GM12878 (cell line): ENCODE measurements around the gene CDCP1. TPM values are rescaled to one million over a fixed set of nuclear protein-coding genes. Genes with fewer than 3 reads are reported as not detected.

Source experiments
- ATAC-seq: fragments of 200-7000 bp; cut with Tn5 transposase; 3 replicates; pipeline ENCODE4 v1.9.1; 2020; ENCODE audit warnings: mild to moderate bottlenecking, moderate library complexity
- BruUV-seq: library from RNA; stranded (reverse); fragments of 400-500 nt; replicated peaks from 2 replicates; lab custom pipeline; 2021; lab: Mats Ljungman, UMichigan
- CTCF ChIA-PET: fragments of 300-600 bp; sonication (Branson Sonifier 250); formaldehyde crosslinking; extraction: SDS; loops from one replicate; lab custom pipeline; 2021; ENCODE audit warnings: inconsistent platforms; lab: Yijun Ruan, JAX
- POLR2A ChIA-PET: fragments of 350-600 bp; formaldehyde crosslinking; extraction: SDS; loops from one replicate; lab custom pipeline; 2021; ENCODE audit warnings: inconsistent platforms; lab: Charles Lee
- RAD21 ChIA-PET: fragments of 300-600 bp; sonication (Branson Sonifier 250); formaldehyde crosslinking; loops from one replicate; lab custom pipeline; 2023; ENCODE audit warnings: antibody characterized with exemption; ENCODE audit not compliant: unreplicated experiment; lab: Charles Lee
- SMC1A ChIA-PET: fragments of 300-600 bp; sonication (Branson Sonifier 250); formaldehyde crosslinking; loops from one replicate; lab custom pipeline; 2023; ENCODE audit not compliant: unreplicated experiment, uncharacterized antibody; lab: Charles Lee
- DNase-seq: peaks from one replicate; pipeline ENCODE4 v3.0.0-alpha.2; 2011; ENCODE audit warnings: low read depth, low spot score
- FAIRE-seq: peaks from 3 replicates; lab custom pipeline; 2011; peaks lifted over from hg19 to GRCh38; lab: Jason Lieb, UNC
- H2AFZ ChIP-seq: 2 replicates; pipeline ENCODE4 v1.6.0; 2011; ENCODE audit warnings: low read depth, low read length, control low read depth; ENCODE audit not compliant: control insufficient read depth
- H3K27ac ChIP-seq: 2 replicates; pipeline ENCODE4 v1.5.1; 2011; ENCODE audit warnings: control low read depth; ENCODE audit not compliant: control insufficient read depth, insufficient read depth
- H3K27me3 ChIP-seq, 2 experiments: replicated peaks in 1 of 2; 2 replicates each; pipeline versions ENCODE4 v1.6.0 to v1.6.1; 2011; ENCODE audit warnings: low read length in 1 of 2; ENCODE audit not compliant: control insufficient read depth in 2 of 2, insufficient read depth in 2 of 2
- H3K36me3 ChIP-seq, 2 experiments: 2 replicates each; pipeline ENCODE4 v1.5.1; 2011; ENCODE audit warnings: low read length in 1 of 2; ENCODE audit not compliant: control insufficient read depth in 2 of 2, insufficient read depth in 2 of 2
- H3K4me1 ChIP-seq: 2 replicates; pipeline ENCODE4 v1.6.1; 2011; ENCODE audit warnings: mild to moderate bottlenecking, low read length, moderate library complexity, mixed read lengths; ENCODE audit not compliant: control insufficient read depth, insufficient read depth
- H3K4me2 ChIP-seq: 2 replicates; pipeline ENCODE4 v1.6.0; 2011; ENCODE audit warnings: control low read depth; ENCODE audit not compliant: control insufficient read depth, insufficient read depth
- H3K4me3 ChIP-seq: fragments of 200-600 bp; sonication (generic); 2 replicates; pipeline ENCODE4 v1.5.1; 2016
- H3K79me2 ChIP-seq: 2 replicates; pipeline ENCODE4 v1.6.0; 2011; ENCODE audit warnings: low read length; ENCODE audit not compliant: control insufficient read depth, insufficient read depth
- H3K9ac ChIP-seq: 2 replicates; pipeline ENCODE4 v1.8.0; 2011; ENCODE audit warnings: low read length, control low read depth, mixed read lengths; ENCODE audit not compliant: control insufficient read depth, insufficient read depth
- H3K9me3 ChIP-seq: replicated peaks from 3 replicates; pipeline ENCODE4 v1.5.1; 2011; ENCODE audit warnings: mild to moderate bottlenecking, low read length; ENCODE audit not compliant: control insufficient read depth, insufficient read depth
- H4K20me1 ChIP-seq: 2 replicates; pipeline ENCODE4 v1.6.0; 2011; ENCODE audit not compliant: control insufficient read depth, insufficient read depth
- KAT2A ChIP-seq: conservative IDR thresholded peaks from 2 replicates; pipeline ENCODE4 v1.6.1; 2011; ENCODE audit warnings: low read depth, low read length; ENCODE audit not compliant: control insufficient read depth
- MYB ChIP-seq: fragments of 150-350 bp; IDR thresholded peaks from 2 replicates; pipeline ENCODE4 v1.6.1; 2014; ENCODE audit warnings: mild to moderate bottlenecking, low read depth, low read length, borderline replicate concordance
- SMAD1 ChIP-seq: fragments of 450-650 bp; IDR thresholded peaks from 2 replicates; pipeline ENCODE4 v1.6.1; 2018; ENCODE audit warnings: mild to moderate bottlenecking, low read depth; ENCODE audit not compliant: partially characterized antibody
- SMAD5 ChIP-seq: IDR thresholded peaks from 2 replicates; pipeline ENCODE4 v1.6.1; 2016; ENCODE audit warnings: antibody characterized with exemption, low read depth
- SMARCA5 ChIP-seq: fragments of 450-650 bp; IDR thresholded peaks from 2 replicates; pipeline ENCODE4 v1.6.1; 2017; ENCODE audit warnings: mild to moderate bottlenecking
- YY1 ChIP-seq: IDR thresholded peaks from 2 replicates; pipeline ENCODE4 v1.6.1; 2011; ENCODE audit warnings: low read depth, mild to moderate bottlenecking, low read length
- ZNF384 ChIP-seq: IDR thresholded peaks from 2 replicates; pipeline ENCODE4 v1.6.1; 2012; ENCODE audit warnings: low read depth, mild to moderate bottlenecking, low read length, improper control_type of control experiment, borderline replicate concordance
- WGBS: methylation state at CpG from one replicate; pipeline ENCODE4 v1.1.6; 2016; ENCODE audit warnings: low lambda C conversion rate; ENCODE audit not compliant: insufficient replicate concordance, insufficient coverage; ENCODE audit errors: missing lambda C conversion rate; 5-methylcytosine and 5-hydroxymethylcytosine counted together
- in situ Hi-C: fragments of 300-500 bp; cut with MboI; formaldehyde crosslinking; loops from 9 replicates; pipeline ENCODE4 v1.14.3; 2018; ENCODE audit warnings: mixed read lengths
- intact Hi-C: fragments of 100-400 bp; cut with micrococcal nuclease; formaldehyde crosslinking; loops from one replicate; pipeline ENCODE4 v1.14.2; 2022; ENCODE audit not compliant: unreplicated experiment
- polyA plus RNA-seq, 11 experiments: library from polyadenylated mRNA; depleted of rRNA in 4 of 11; unstranded in 6 of 11; stranded (reverse) in 5 of 11; fragments of >200 nt; fragmentation: Nextera tagmentation in 4 of 11; fragmentation: Illumina TruSeq in 1 of 11; extraction: Ambion mirVana in 4 of 11; extraction: Trizol in 1 of 11; gene quantifications; 1 replicate in 1 of 11; 2 replicates in 10 of 11; pipeline versions ENCODE4 v1.2.1 to v1.2.3, GENCODE V29; 2011 to 2016; ENCODE audit warnings: inconsistent platforms in 2 of 11, missing spikeins in 2 of 11, low read depth in 1 of 11
- total RNA-seq, 4 experiments: library from RNA; depleted of rRNA in 3 of 4; stranded (reverse); fragments of >200 nt in 3 of 4; fragmentation: Illumina TruSeq in 1 of 4; extraction: Trizol in 1 of 4; gene quantifications; 2 replicates each; pipeline versions ENCODE4 v1.2.1 to v1.2.3, GENCODE V29; 2013 to 2021
- TF ChIP-seq, protein P1 (sequence below): IDR thresholded peaks from 2 replicates; pipeline ENCODE4 v1.6.1; 2012; ENCODE audit warnings: low read depth, low read length, improper control_type of control experiment
- TF ChIP-seq, protein P2 (sequence below): fragments of 450-650 bp; IDR thresholded peaks from 2 replicates; pipeline ENCODE4 v1.6.1; 2017; ENCODE audit warnings: antibody characterized with exemption, mild to moderate bottlenecking, moderate library complexity

The CDCP1 gene
- total and polyA plus RNA-seq, 10 of the 15 experiments (the other 5 are each of a cell fraction or from before 2014, with no cell fraction given) = 0.35 to 2.2 (median 0.86) TPM

GRCh38 chr3:45080824-45081223 lies 65.4 kb downstream of the CDCP1 start:
- intact Hi-C loops (no loop called here), in situ Hi-C loops (no loop called here)
- SMC1A ChIA-PET = no interaction called here
- RAD21 ChIA-PET = no interaction called here
- Histone ChIP-seq H3K9me3 (no peaks in the 10 kb centered on the region), H4K20me1 (no peaks in the 10 kb centered on the region), H3K27me3 (no peaks in the 10 kb centered on the region; a peak in 1 of 4 replicates), H3K27ac (no peak overlapping the region), H3K79me2 (no peaks in the 10 kb centered on the region), H2AFZ (no peak overlapping the region), H3K36me3 (no peaks in the 10 kb centered on the region), H3K4me2 (no peak overlapping the region), H3K4me3 (no peak overlapping the region), H3K4me1 (no peaks in the 10 kb centered on the region), H3K9ac (no peak overlapping the region)
- TF ChIP-seq, protein P1, sequence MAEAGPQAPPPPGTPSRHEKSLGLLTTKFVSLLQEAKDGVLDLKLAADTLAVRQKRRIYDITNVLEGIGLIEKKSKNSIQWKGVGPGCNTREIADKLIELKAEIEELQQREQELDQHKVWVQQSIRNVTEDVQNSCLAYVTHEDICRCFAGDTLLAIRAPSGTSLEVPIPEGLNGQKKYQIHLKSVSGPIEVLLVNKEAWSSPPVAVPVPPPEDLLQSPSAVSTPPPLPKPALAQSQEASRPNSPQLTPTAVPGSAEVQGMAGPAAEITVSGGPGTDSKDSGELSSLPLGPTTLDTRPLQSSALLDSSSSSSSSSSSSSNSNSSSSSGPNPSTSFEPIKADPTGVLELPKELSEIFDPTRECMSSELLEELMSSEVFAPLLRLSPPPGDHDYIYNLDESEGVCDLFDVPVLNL = no peak
- TF ChIP-seq SMARCA5 (no peak), YY1 (no peak), KAT2A (no peak), MYB (no peak), SMAD5 (no peak), ZNF384 (no peak), SMAD1 (no peak)
- TF ChIP-seq, protein P2, sequence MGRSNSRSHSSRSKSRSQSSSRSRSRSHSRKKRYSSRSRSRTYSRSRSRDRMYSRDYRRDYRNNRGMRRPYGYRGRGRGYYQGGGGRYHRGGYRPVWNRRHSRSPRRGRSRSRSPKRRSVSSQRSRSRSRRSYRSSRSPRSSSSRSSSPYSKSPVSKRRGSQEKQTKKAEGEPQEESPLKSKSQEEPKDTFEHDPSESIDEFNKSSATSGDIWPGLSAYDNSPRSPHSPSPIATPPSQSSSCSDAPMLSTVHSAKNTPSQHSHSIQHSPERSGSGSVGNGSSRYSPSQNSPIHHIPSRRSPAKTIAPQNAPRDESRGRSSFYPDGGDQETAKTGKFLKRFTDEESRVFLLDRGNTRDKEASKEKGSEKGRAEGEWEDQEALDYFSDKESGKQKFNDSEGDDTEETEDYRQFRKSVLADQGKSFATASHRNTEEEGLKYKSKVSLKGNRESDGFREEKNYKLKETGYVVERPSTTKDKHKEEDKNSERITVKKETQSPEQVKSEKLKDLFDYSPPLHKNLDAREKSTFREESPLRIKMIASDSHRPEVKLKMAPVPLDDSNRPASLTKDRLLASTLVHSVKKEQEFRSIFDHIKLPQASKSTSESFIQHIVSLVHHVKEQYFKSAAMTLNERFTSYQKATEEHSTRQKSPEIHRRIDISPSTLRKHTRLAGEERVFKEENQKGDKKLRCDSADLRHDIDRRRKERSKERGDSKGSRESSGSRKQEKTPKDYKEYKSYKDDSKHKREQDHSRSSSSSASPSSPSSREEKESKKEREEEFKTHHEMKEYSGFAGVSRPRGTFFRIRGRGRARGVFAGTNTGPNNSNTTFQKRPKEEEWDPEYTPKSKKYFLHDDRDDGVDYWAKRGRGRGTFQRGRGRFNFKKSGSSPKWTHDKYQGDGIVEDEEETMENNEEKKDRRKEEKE = no peak
- 21% methylated on average over 1 of the region's 1 CpG for WGBS
- POLR2A ChIA-PET = interaction anchor here (1.4 kb wide), 1 partner anchor 11 kb away, joined by 4 read pairs; no protein-coding TSS in a partner anchor
- CTCF ChIA-PET = no interaction called here
- DNase-seq (no peak), FAIRE-seq (no peak), ATAC-seq (no peak)
- no TSS peak for BruUV-seq
